Islet precursor cell (in vitro differentiated cells): Measurements from ENCODE around the gene SPTSSB.

ENCODE experiments used
- DNase-seq: peaks from one replicate; pipeline ENCODE4 v3.0.0-alpha.2; 2018

Gene SPTSSB

GRCh38 chr3:161371441-161372320 lies at the start of gene SPTSSB:
Gene SPTSSB (minus strand): TSS chr3:161371517. CDS start chr3:161346323, 25,194 bp downstream.
- peak; percentile 90 for DNase-seq

GRCh38 chr3:161420746-161421145 lies 49.4 kb upstream of the SPTSSB start:
- DNase-seq = peak; percentile 72

- no peak for DNase-seq
These were observed 48.4 kb upstream of the SPTSSB start for GRCh38 chr3:161419555-161420333.

- no peak for DNase-seq
These were observed 44.4 kb upstream of the SPTSSB start for GRCh38 chr3:161415506-161416231.

- DNase-seq = no peak
These were observed 43.6 kb upstream of the SPTSSB start for GRCh38 chr3:161414907-161415306.

GRCh38 chr3:161413855-161414210 lies 42.5 kb upstream of the SPTSSB start:
- no peak for DNase-seq

- DNase-seq = no peak
These were observed 42.0 kb upstream of the SPTSSB start for GRCh38 chr3:161413127-161413854.

- DNase-seq = no peak
These were observed 40.8 kb upstream of the SPTSSB start for GRCh38 chr3:161412123-161412522.

GRCh38 chr3:161409858-161410257 lies 38.5 kb upstream of the SPTSSB start:
- DNase-seq = no peak

- no peak for DNase-seq
These were observed 37.8 kb upstream of the SPTSSB start for GRCh38 chr3:161409069-161409468.

GRCh38 chr3:161406594-161407555 lies 35.6 kb upstream of the SPTSSB start:
- no peak for DNase-seq

GRCh38 chr3:161405836-161406235 lies 34.5 kb upstream of the SPTSSB start:
- no peak for DNase-seq

GRCh38 chr3:161405087-161405486 lies 33.8 kb upstream of the SPTSSB start:
- DNase-seq = no peak

GRCh38 chr3:161403251-161403650 lies 31.9 kb upstream of the SPTSSB start:
- no peak for DNase-seq

- no peak for DNase-seq
These were observed 30.1 kb upstream of the SPTSSB start for GRCh38 chr3:161401389-161401788.

GRCh38 chr3:161400650-161401049 lies 29.3 kb upstream of the SPTSSB start:
- DNase-seq = no peak

- no peak for DNase-seq
These were observed 24.0 kb upstream of the SPTSSB start for GRCh38 chr3:161395115-161396012.

GRCh38 chr3:161393803-161394202 lies 22.5 kb upstream of the SPTSSB start:
- DNase-seq = no peak

GRCh38 chr3:161393310-161393709 lies 22.0 kb upstream of the SPTSSB start:
- DNase-seq = no peak

GRCh38 chr3:161392853-161393252 lies 21.5 kb upstream of the SPTSSB start:
- DNase-seq = no peak
